ENCODE measurements around the gene PLCL1. TPM values are rescaled to one million over a fixed set of nuclear protein-coding genes. Genes with fewer than 3 reads are reported as not detected.

PLCL1 gene
- total RNA-seq, 1 experiment from 2014 or later, result 0.07 TPM

- TF ChIP-seq ARID4B (CRISPR knock-in tag; IDR thresholded peaks at IDR 0.05; ENCODE audit: borderline replicate concordance) (peak; percentile 88; the same call in 1 of the 2 replicates), TP53 (CRISPR knock-in tag; IDR thresholded peaks at IDR 0.05) (peak; percentile 54; the same call in 1 of the 2 replicates), E2F5 (CRISPR knock-in tag; IDR thresholded peaks at IDR 0.05) (no peak; the same call in 1 of the 2 replicates), ELF4 (CRISPR knock-in tag; IDR thresholded peaks at IDR 0.05; ENCODE audit: low read depth) (no peak), HMGA2 (CRISPR knock-in tag; IDR thresholded peaks at IDR 0.05) (no peak), ZNF219 (CRISPR knock-in tag; IDR thresholded peaks at IDR 0.05; ENCODE audit: borderline replicate concordance) (no peak; the same call in 1 of the 2 replicates), NR2C2 (CRISPR knock-in tag; IDR thresholded peaks at IDR 0.05) (no peak), NR3C1 (CRISPR knock-in tag; conservative IDR thresholded peaks at IDR 0.05; ENCODE audit: low read depth) (peak; percentile 64; the same call in 1 of the 2 replicates), TEAD4 (CRISPR knock-in tag; IDR thresholded peaks at IDR 0.05) (0 out of 2 replicates have a peak, but pooled peaks have one; percentile 34), ZSCAN18 (CRISPR knock-in tag; IDR thresholded peaks at IDR 0.05) (no peak), PRRX2 (CRISPR knock-in tag; IDR thresholded peaks at IDR 0.05) (0 out of 2 replicates have a peak, but pooled peaks have one; percentile 55), ZMAT4 (CRISPR knock-in tag; IDR thresholded peaks at IDR 0.05) (no peak), MAX (CRISPR knock-in tag; IDR thresholded peaks at IDR 0.05) (peak; percentile 90), NFE2L1 (CRISPR knock-in tag; IDR thresholded peaks at IDR 0.05) (peak; percentile 17; the same call in 1 of the 2 replicates), ATF1 (CRISPR knock-in tag; IDR thresholded peaks at IDR 0.05) (no peak), CDX4 (CRISPR knock-in tag; IDR thresholded peaks at IDR 0.05; ENCODE audit: borderline replicate concordance) (no peak), USF2 (CRISPR knock-in tag; IDR thresholded peaks at IDR 0.05) (peak; percentile 23; the same call in 1 of the 2 replicates), RORB (CRISPR knock-in tag; IDR thresholded peaks at IDR 0.05) (no peak), ATF6 (CRISPR knock-in tag; IDR thresholded peaks at IDR 0.05) (no peak), ZBTB43 (CRISPR knock-in tag; IDR thresholded peaks at IDR 0.05) (no peak), KAT7 (CRISPR knock-in tag; IDR thresholded peaks at IDR 0.05; ENCODE audit: borderline replicate concordance) (peak; percentile 78; the same call in 1 of the 2 replicates), ZNF121 (CRISPR knock-in tag; IDR thresholded peaks at IDR 0.05) (no peak), SMAD3 (CRISPR knock-in tag; IDR thresholded peaks at IDR 0.05; ENCODE audit: borderline replicate concordance) (no peak), ZNF396 (CRISPR knock-in tag; IDR thresholded peaks at IDR 0.05; ENCODE audit: borderline replicate concordance) (no peak)
Observed at GRCh38 chr2:197786010-197786877, 18.1 kb upstream of the PLCL1 start (continued).

All from WTC11 (cell line).